SU-DHL-6 (cell line): ENCODE data around the gene ANKS1A.

Experiments
- H2AFZ ChIP-seq: fragments of 200-600 bp; sonication (generic); 2 replicates; pipeline ENCODE4 v1.6.1; 2014; ENCODE audit warnings: low read depth, mild to moderate bottlenecking, moderate library complexity, mixed read lengths, antibody characterized with exemption, low read length; ENCODE audit not compliant: severe bottlenecking
- H3F3A ChIP-seq: fragments of 200-600 bp; shearing (Covaris generic); 2 replicates; pipeline ENCODE4 v1.6.0; 2016; ENCODE audit warnings: antibody characterized with exemption, mild to moderate bottlenecking; ENCODE audit not compliant: insufficient read depth
- H3K27ac ChIP-seq: fragments of 200-600 bp; sonication (generic); 2 replicates; pipeline ENCODE4 v1.5.1; 2016; ENCODE audit warnings: low read depth, mild to moderate bottlenecking, low read length, moderate library complexity, mixed read lengths
- H3K27me3 ChIP-seq: fragments of 200-600 bp; sonication (generic), shearing (Covaris generic); 2 replicates; pipeline ENCODE4 v1.6.0; 2014; ENCODE audit warnings: mild to moderate bottlenecking, low read length
- H3K36me3 ChIP-seq: fragments of 200-600 bp; sonication (generic); 2 replicates; pipeline ENCODE4 v1.6.1; 2014; ENCODE audit warnings: mild to moderate bottlenecking, low read length, mixed read lengths
- H3K4me2 ChIP-seq: fragments of 300-600, 200-600 bp; shearing (Covaris generic), sonication (generic); 2 replicates; pipeline ENCODE4 v1.6.0; 2014; ENCODE audit warnings: low read length, low read depth, mild to moderate bottlenecking; ENCODE audit not compliant: poor library complexity, severe bottlenecking
- H3K4me3 ChIP-seq: fragments of 200-600 bp; sonication (generic); 2 replicates; pipeline ENCODE4 v1.5.1; 2014; ENCODE audit warnings: antibody characterized with exemption, low read length, mild to moderate bottlenecking, mixed read lengths; ENCODE audit not compliant: insufficient read depth, poor library complexity, severe bottlenecking
- H3K79me2 ChIP-seq: fragments of 200-600 bp; sonication (generic); 2 replicates; pipeline ENCODE4 v1.6.1; 2014; ENCODE audit warnings: mild to moderate bottlenecking, low read length, moderate library complexity; ENCODE audit not compliant: insufficient read depth
- H3K9ac ChIP-seq: fragments of 200-600 bp; sonication (generic); 2 replicates; pipeline ENCODE4 v1.7.0; 2014; ENCODE audit warnings: mild to moderate bottlenecking, low read length
- H3K9me2 ChIP-seq: fragments of 200-600 bp; sonication (generic); replicated peaks from 2 replicates; pipeline ENCODE4 v1.6.1; 2014; ENCODE audit warnings: low read length; ENCODE audit not compliant: insufficient read depth
- H3K9me3 ChIP-seq: fragments of 200-600 bp; sonication (generic); 2 replicates; pipeline ENCODE4 v1.6.1; 2014; ENCODE audit warnings: low read length, mixed read lengths; ENCODE audit not compliant: insufficient read depth
- H4K20me1 ChIP-seq: fragments of 200-600 bp; sonication (generic); 2 replicates; pipeline ENCODE4 v1.6.1; 2014; ENCODE audit warnings: low read depth, mild to moderate bottlenecking, antibody characterized with exemption, low read length, moderate library complexity, mixed read lengths
- CTCF ChIP-seq: fragments of 200-600 bp; sonication (generic); IDR thresholded peaks from one replicate; pipeline ENCODE4 v1.5.1; 2017; ENCODE audit warnings: antibody characterized with exemption, mild to moderate bottlenecking, low read length, moderate library complexity; ENCODE audit not compliant: insufficient read depth, poor library complexity, severe bottlenecking
- EZH2phosphoT487 ChIP-seq: fragments of 200-600 bp; sonication (generic), shearing (Covaris generic); conservative IDR thresholded peaks from 2 replicates; pipeline ENCODE4 v1.6.1; 2018; ENCODE audit warnings: mild to moderate bottlenecking, antibody characterized with exemption, low read length, moderate library complexity, mixed read lengths

Gene ANKS1A

DNA sequence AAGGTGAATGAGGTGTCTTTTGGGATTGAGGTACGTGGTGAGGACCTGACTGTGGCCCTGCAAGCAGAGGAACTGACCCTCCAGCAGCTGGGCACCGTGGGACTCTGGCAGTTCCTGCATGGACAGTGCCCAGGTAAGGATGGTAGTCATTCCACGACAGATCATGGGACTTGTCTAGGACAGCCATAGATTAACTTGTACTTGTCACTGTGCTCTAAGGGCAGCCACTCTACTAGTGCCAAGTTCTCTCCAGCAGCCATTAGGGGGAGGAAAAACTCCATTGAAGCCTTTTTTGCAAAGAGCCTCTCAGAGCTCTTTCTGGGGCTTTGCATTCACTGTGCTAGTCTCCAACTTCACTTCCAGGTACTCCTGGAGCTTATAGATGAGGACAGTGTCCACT lies 21.6 kb upstream of the ANKS1A start:
- no peak overlapping the region for H2AFZ ChIP-seq
- no peak overlapping the region for H3K27ac ChIP-seq
- no peaks in the 10 kb centered on the region for H3K79me2 ChIP-seq
- no peaks in the 10 kb centered on the region for H4K20me1 ChIP-seq
- no peaks in the 10 kb centered on the region for H3K27me3 ChIP-seq
- H3F3A ChIP-seq: peaks cover 4% of the 10 kb centered on the region; the same call in 1 of the 2 replicates
- no peak overlapping the region for H3K4me3 ChIP-seq
- H3K9ac ChIP-seq: no peak overlapping the region
- H3K4me2 ChIP-seq: no peak overlapping the region
- no peaks in the 10 kb centered on the region for H3K9me2 ChIP-seq
- TF ChIP-seq EZH2phosphoT487: no peak
- no peak for TF ChIP-seq CTCF
- H3K36me3 ChIP-seq: peaks cover 12% of the 10 kb centered on the region
- H3K9me3 ChIP-seq: no peaks in the 10 kb centered on the region

DNA sequence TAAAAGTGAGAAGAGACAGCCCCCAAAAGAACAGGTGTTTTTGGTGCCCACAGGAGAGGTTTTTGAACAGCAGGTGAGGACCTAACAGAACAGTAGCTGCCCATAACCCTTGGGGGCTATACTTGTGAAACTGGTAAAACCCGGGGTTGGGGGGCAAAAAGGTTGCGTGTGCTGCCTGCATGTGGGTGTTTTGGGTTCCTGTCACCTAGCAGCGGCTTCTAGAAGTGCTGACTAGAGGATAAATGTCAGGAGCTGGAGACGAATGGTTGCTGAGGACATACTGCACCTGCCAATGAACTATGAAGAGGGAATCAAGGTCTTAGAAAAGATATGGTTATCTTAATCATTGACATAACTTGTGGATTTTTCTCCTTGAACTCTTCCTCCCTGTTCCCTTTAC lies 17.2 kb upstream of the ANKS1A start:
- TF ChIP-seq EZH2phosphoT487 (no peak), CTCF (no peak)
- H3K4me3 ChIP-seq: no peak overlapping the region
- H3K4me2 ChIP-seq: no peak overlapping the region
- H3K79me2 ChIP-seq: no peaks in the 10 kb centered on the region
- no peaks in the 10 kb centered on the region for H3K27me3 ChIP-seq
- no peaks in the 10 kb centered on the region for H4K20me1 ChIP-seq
- peaks cover 7% of the 10 kb centered on the region; the same call in 1 of the 2 replicates for H3F3A ChIP-seq
- no peaks in the 10 kb centered on the region for H3K9me2 ChIP-seq
- no peak overlapping the region for H3K9ac ChIP-seq
- H3K36me3 ChIP-seq: peaks cover 3% of the 10 kb centered on the region; the same call in 1 of the 2 replicates
- H3K9me3 ChIP-seq: no peaks in the 10 kb centered on the region
- H3K27ac ChIP-seq: no peak overlapping the region
- no peak overlapping the region for H2AFZ ChIP-seq

- no peak overlapping the region for H3K27ac ChIP-seq
- H3K4me3 ChIP-seq: no peak overlapping the region
- H3K4me2 ChIP-seq: no peak overlapping the region
- H3K9me3 ChIP-seq: no peaks in the 10 kb centered on the region
- H3K36me3 ChIP-seq: peaks cover 3% of the 10 kb centered on the region; the same call in 1 of the 2 replicates
- no peak for TF ChIP-seq CTCF
- TF ChIP-seq EZH2phosphoT487: no peak
- no peak overlapping the region for H3K9ac ChIP-seq
- no peaks in the 10 kb centered on the region for H3K9me2 ChIP-seq
- H2AFZ ChIP-seq: no peak overlapping the region
- H3F3A ChIP-seq: peaks cover 7% of the 10 kb centered on the region; the same call in 1 of the 2 replicates
- no peaks in the 10 kb centered on the region for H3K79me2 ChIP-seq
- no peaks in the 10 kb centered on the region for H3K27me3 ChIP-seq
- no peaks in the 10 kb centered on the region for H4K20me1 ChIP-seq
Measured at GRCh38 chr6:34872332-34872731, 16.7 kb upstream of the ANKS1A start.
